ENCODE data around the gene DPF3. TPM values are rescaled to one million over a fixed set of nuclear protein-coding genes. Genes with fewer than 3 reads are reported as not detected.

The DPF3 gene
- total and polyA plus RNA-seq, 2 of the 13 experiments (the other 11 are each of a cell fraction or from before 2014, with no cell fraction given): 0.09 to 0.60 TPM

GRCh38 chr14:72741826-72742117 is 152.1 kb downstream of the DPF3 start:
- no TSS peak for BruUV-seq (replicated peaks)
- FAIRE-seq: no peak
- TF ChIP-seq KDM5B (CRISPR knock-in tag; IDR thresholded peaks at IDR 0.05; ENCODE audit: borderline replicate concordance): no peak
- TF ChIP-seq TGIF2 (CRISPR knock-in tag; IDR thresholded peaks at IDR 0.05): no peak
- TF ChIP-seq ZMYM3 (CRISPR knock-in tag; IDR thresholded peaks at IDR 0.05): no peak
- no peak for TF ChIP-seq ZNF83 (CRISPR knock-in tag; IDR thresholded peaks at IDR 0.05; ENCODE audit: borderline replicate concordance)
- no peak for TF ChIP-seq ZNF414 (CRISPR knock-in tag; IDR thresholded peaks at IDR 0.05)
- TF ChIP-seq NR0B2 (CRISPR knock-in tag; IDR thresholded peaks at IDR 0.05): no peak
- TF ChIP-seq ZNF644 (CRISPR knock-in tag; IDR thresholded peaks at IDR 0.05; ENCODE audit: low read depth): no peak
- TF ChIP-seq SIX4 (CRISPR knock-in tag; IDR thresholded peaks at IDR 0.05): no peak
- no peak for TF ChIP-seq CBX1 (IDR thresholded peaks at IDR 0.05; ENCODE audit: low read depth)
- no peak for TF ChIP-seq FUBP1 (CRISPR knock-in tag; IDR thresholded peaks at IDR 0.05; ENCODE audit: borderline replicate concordance)
- no peak for TF ChIP-seq ZNF44 (CRISPR knock-in tag; IDR thresholded peaks at IDR 0.05)
- in situ Hi-C loops (cut with HindIII; ENCODE audit: extremely low pct_ligation_motif_present, low pct_unique_long_range_greater_than_20kb): no loop called here
- Histone ChIP-seq H3K4me3 (replicated peaks in 1 of 3; ENCODE audit: insufficient read depth in 1 of 3, low read depth in 2 of 3, low read length in 3 of 3) (no peak overlapping the region), H3K79me2 (ENCODE audit: insufficient read depth, low read length) (no peaks in the 10 kb centered on the region), H3K9me3 (ENCODE audit: low read length) (no peaks in the 10 kb centered on the region), H4K20me1 (ENCODE audit: insufficient read depth, low read length) (no peaks in the 10 kb centered on the region), H3K9ac (ENCODE audit: insufficient read depth, low read depth, low read length) (no peak overlapping the region), H3K36me3 (replicated peaks in 1 of 2; ENCODE audit: control insufficient read depth in 1 of 2, insufficient read depth in 2 of 2, low read length in 2 of 2) (no peaks in the 10 kb centered on the region), H3K4me1 (ENCODE audit: insufficient read depth, low read length) (no peaks in the 10 kb centered on the region), H3K4me2 (ENCODE audit: low read depth, low read length) (no peak overlapping the region), H3K27me3 (ENCODE audit: control insufficient read depth in 1 of 2, insufficient read depth in 2 of 2, low read length in 2 of 2) (peaks cover 0 to 15% of the 10 kb centered on the region in 2 experiments; a peak in 3 of 5 replicates), H2AFZ (ENCODE audit: low read length) (no peak overlapping the region), H3K27ac (ENCODE audit: extremely low read length, insufficient read depth, low read length) (no peak overlapping the region)
- 44% methylated on average over 2 of the region's 8 CpGs for WGBS (ENCODE audit: low lambda C conversion rate)
- intact Hi-C loops (cut with micrococcal nuclease; ENCODE audit: unreplicated experiment): no loop called here
- CTCF ChIA-PET (ENCODE audit: low intra/inter-chr PET ratio, low total read pairs): no interaction called here
- POLR2A ChIA-PET: no interaction called here
- no peak for DNase-seq (ENCODE audit: low spot score)
- no peak for ATAC-seq
